IMR-90 (cell line): Measurements from ENCODE around the gene COG2. TPM values are rescaled to one million over a fixed set of nuclear protein-coding genes. Genes with fewer than 3 reads are reported as not detected.

ENCODE experiments used
- ATAC-seq: fragments of 200-7000 bp; cut with Tn5 transposase; 2 replicates; pipeline ENCODE4 v1.9.1; 2020; ENCODE audit warnings: low read depth, mild to moderate bottlenecking, moderate library complexity
- BruUV-seq: library from RNA; stranded (reverse); fragments of 400-500 nt; replicated peaks from 2 replicates; lab custom pipeline; 2021; lab: Mats Ljungman, UMichigan
- CTCF ChIA-PET: fragments of 300-600 bp; formaldehyde crosslinking; extraction: SDS; loops from one replicate; lab custom pipeline; 2021; ENCODE audit warnings: antibody characterized with exemption; lab: Yijun Ruan, JAX
- POLR2A ChIA-PET: fragments of 300-600 bp; sonication (Branson Sonifier 250); formaldehyde crosslinking; loops from one replicate; lab custom pipeline; 2022; ENCODE audit warnings: antibody characterized with exemption; ENCODE audit not compliant: unreplicated experiment; lab: Charles Lee
- DNase-seq: peaks from one replicate; pipeline ENCODE4 v3.0.0; 2013
- H2AFZ ChIP-seq: replicated peaks from 2 replicates; pipeline ENCODE3; 2013; ENCODE audit warnings: low read length, mild to moderate bottlenecking; ENCODE audit not compliant: poor library complexity
- H2AK5ac ChIP-seq: 2 replicates; pipeline ENCODE4 v1.6.1; 2013; ENCODE audit warnings: low read depth, low read length, inconsistent platforms
- H2AK9ac ChIP-seq: replicated peaks from 2 replicates; pipeline ENCODE3; 2013; ENCODE audit warnings: mild to moderate bottlenecking, low read depth, low read length, moderate library complexity; ENCODE audit not compliant: poor library complexity
- H2BK120ac ChIP-seq: 2 replicates; pipeline ENCODE4 v1.6.1; 2013; ENCODE audit warnings: low read depth, low read length, inconsistent platforms
- H2BK15ac ChIP-seq: 3 replicates; pipeline ENCODE4 v1.6.1; 2013; ENCODE audit warnings: low read depth, low read length, inconsistent platforms
- H2BK20ac ChIP-seq: 2 replicates; pipeline ENCODE4 v1.6.1; 2013; ENCODE audit warnings: low read depth, mild to moderate bottlenecking, inconsistent platforms, low read length, moderate library complexity
- H2BK5ac ChIP-seq: 2 replicates; pipeline ENCODE4 v1.6.1; 2013; ENCODE audit warnings: mild to moderate bottlenecking, low read depth, low read length, inconsistent platforms; ENCODE audit not compliant: poor library complexity, severe bottlenecking
- H3K14ac ChIP-seq: replicated peaks from 2 replicates; pipeline ENCODE4 v1.6.1; 2013; ENCODE audit warnings: low read depth, low read length, inconsistent platforms
- H3K18ac ChIP-seq: 2 replicates; pipeline ENCODE4 v1.6.1; 2013; ENCODE audit warnings: low read depth, low read length, control low read depth
- H3K23ac ChIP-seq: 2 replicates; pipeline ENCODE4 v1.6.1; 2013; ENCODE audit warnings: low read depth, low read length, inconsistent platforms
- H3K27ac ChIP-seq: 2 replicates; pipeline ENCODE4 v1.5.1; 2013; ENCODE audit warnings: mild to moderate bottlenecking, control low read depth, low read length; ENCODE audit not compliant: insufficient read depth
- H3K27me3 ChIP-seq: 2 replicates; pipeline ENCODE4 v1.6.1; 2013; ENCODE audit warnings: low read length; ENCODE audit not compliant: control insufficient read depth, insufficient read depth
- H3K36me3 ChIP-seq: 2 replicates; pipeline ENCODE4 v1.6.1; 2013; ENCODE audit warnings: low read length, mixed read lengths; ENCODE audit not compliant: control insufficient read depth, insufficient read depth
- H3K4ac ChIP-seq: 2 replicates; pipeline ENCODE4 v1.6.1; 2013; ENCODE audit warnings: low read depth, low read length, inconsistent platforms
- H3K4me1 ChIP-seq: 2 replicates; pipeline ENCODE4 v1.6.1; 2013; ENCODE audit warnings: low read length, mixed read lengths; ENCODE audit not compliant: control insufficient read depth, insufficient read depth
- H3K4me2 ChIP-seq: 2 replicates; pipeline ENCODE4 v1.6.1; 2013; ENCODE audit warnings: low read depth, mild to moderate bottlenecking, control low read depth, low read length, moderate library complexity
- H3K4me3 ChIP-seq: 2 replicates; pipeline ENCODE4 v1.5.1; 2013; ENCODE audit warnings: low read depth, mild to moderate bottlenecking, control low read depth, low read length, moderate library complexity; ENCODE audit not compliant: insufficient read depth
- H3K56ac ChIP-seq: 2 replicates; pipeline ENCODE4 v1.6.1; 2013; ENCODE audit warnings: low read length, inconsistent platforms; ENCODE audit not compliant: insufficient read depth; ENCODE audit errors: extremely low read depth
- H3K79me1 ChIP-seq, 2 experiments: 2 replicates each; pipeline ENCODE4 v1.6.1; 2013; ENCODE audit warnings: low read length in 2 of 2, inconsistent platforms in 1 of 2, low read depth in 1 of 2
- H3K9ac ChIP-seq: 2 replicates; pipeline ENCODE4 v1.6.1; 2013; ENCODE audit warnings: low read depth, low read length, control low read depth
- H3K9me1 ChIP-seq: 2 replicates; pipeline ENCODE4 v1.6.1; 2013; ENCODE audit warnings: low read length, inconsistent platforms; ENCODE audit not compliant: insufficient read depth
- H3K9me3 ChIP-seq: 2 replicates; pipeline ENCODE4 v1.6.1; 2013; ENCODE audit warnings: low read length; ENCODE audit not compliant: control insufficient read depth, insufficient read depth
- H4K20me1 ChIP-seq: 2 replicates; pipeline ENCODE4 v1.6.1; 2013; ENCODE audit warnings: low read length, inconsistent platforms; ENCODE audit not compliant: insufficient read depth
- H4K5ac ChIP-seq: 2 replicates; pipeline ENCODE4 v1.6.1; 2013; ENCODE audit warnings: mild to moderate bottlenecking, low read depth, low read length, control low read depth
- H4K8ac ChIP-seq, 2 experiments: 2 replicates each; pipeline ENCODE4 v1.6.1; 2013; ENCODE audit warnings: low read depth in 2 of 2, low read length in 2 of 2, control low read depth in 1 of 2, inconsistent platforms in 1 of 2
- H4K91ac ChIP-seq: 2 replicates; pipeline ENCODE4 v1.6.1; 2013; ENCODE audit warnings: low read depth, low read length, inconsistent platforms; ENCODE audit not compliant: insufficient read depth
- BHLHE40 ChIP-seq: fragments of 150-350 bp; IDR thresholded peaks from 2 replicates; pipeline ENCODE4 v1.6.1; 2016; ENCODE audit warnings: mild to moderate bottlenecking, low read depth, low read length
- CEBPB ChIP-seq: IDR thresholded peaks from 2 replicates; pipeline ENCODE4 v1.6.1; 2012; ENCODE audit warnings: low read depth, low read length, improper control_type of control experiment
- CHD1 ChIP-seq: IDR thresholded peaks from 2 replicates; pipeline ENCODE4 v1.6.1; 2012; ENCODE audit warnings: low read depth, low read length, improper control_type of control experiment
- FOS ChIP-seq: fragments of 150-350 bp; IDR thresholded peaks from 2 replicates; pipeline ENCODE4 v1.6.1; 2016; ENCODE audit warnings: low read depth, low read length
- MAFK ChIP-seq: IDR thresholded peaks from 2 replicates; pipeline ENCODE4 v1.6.1; 2012; ENCODE audit warnings: low read depth, low read length, improper control_type of control experiment
- MAZ ChIP-seq: IDR thresholded peaks from 2 replicates; pipeline ENCODE4 v1.6.1; 2012; ENCODE audit warnings: low read depth, mild to moderate bottlenecking, low read length, improper control_type of control experiment, moderate library complexity, borderline replicate concordance
- MXI1 ChIP-seq: IDR thresholded peaks from 2 replicates; pipeline ENCODE4 v1.6.1; 2012; ENCODE audit warnings: low read depth, mild to moderate bottlenecking, low read length, moderate library complexity, borderline replicate concordance
- NFE2L2 ChIP-seq: fragments of 150-350 bp; IDR thresholded peaks from 2 replicates; pipeline ENCODE4 v1.6.1; 2016; ENCODE audit warnings: low read depth, mild to moderate bottlenecking, low read length
- POLR2A ChIP-seq: IDR thresholded peaks from 2 replicates; pipeline ENCODE4 v1.6.1; 2012; ENCODE audit warnings: mild to moderate bottlenecking, low read depth, low read length
- RAD21 ChIP-seq: IDR thresholded peaks from 2 replicates; pipeline ENCODE4 v1.6.1; 2012; ENCODE audit warnings: low read length, improper control_type of control experiment
- RCOR1 ChIP-seq: IDR thresholded peaks from 2 replicates; pipeline ENCODE4 v1.6.1; 2012; ENCODE audit warnings: mild to moderate bottlenecking, low read length, improper control_type of control experiment; ENCODE audit not compliant: insufficient replicate concordance
- RFX5 ChIP-seq: IDR thresholded peaks from 2 replicates; pipeline ENCODE4 v1.8.0; 2012; ENCODE audit warnings: low read depth, mild to moderate bottlenecking, low read length, moderate library complexity
- SMC3 ChIP-seq: fragments of 150-350 bp; IDR thresholded peaks from 2 replicates; pipeline ENCODE4 v1.6.1; 2016; ENCODE audit warnings: low read depth, mild to moderate bottlenecking, antibody characterized with exemption, low read length, moderate library complexity
- WGBS, 2 experiments: methylation state at CpG; one replicate each; pipeline versions ENCODE4 v1.1.5 to v1.1.7; 2013; ENCODE audit warnings: missing lambda C conversion rate in 2 of 2; ENCODE audit not compliant: insufficient read length in 1 of 2; ENCODE audit errors: extremely low coverage in 2 of 2; 5-methylcytosine and 5-hydroxymethylcytosine counted together
- dilution Hi-C: fragments of 300-500 bp; cut with HindIII; formaldehyde crosslinking; loops from one replicate; pipeline ENCODE4 v1.14.3; 2018; ENCODE audit warnings: low sequenced_read_pairs; ENCODE audit not compliant: unreplicated experiment
- in situ Hi-C: fragments of 300-500 bp; cut with MboI; formaldehyde crosslinking; loops from 3 replicates; pipeline ENCODE4 v1.14.3; 2019; ENCODE audit warnings: low sequenced_read_pairs, inconsistent platforms, mixed read lengths
- intact Hi-C: fragments of 100-400 bp; cut with micrococcal nuclease; formaldehyde crosslinking; loops from 2 replicates; pipeline ENCODE4 v1.10.0; 2022
- polyA plus RNA-seq, 3 experiments: library from polyadenylated mRNA; depleted of rRNA; stranded (reverse); fragments of >200 nt; gene quantifications; 2 replicates each; pipeline ENCODE4 v1.2.3, GENCODE V29; 2012; ENCODE audit warnings: low replicate concordance in 1 of 3
- total RNA-seq: library from RNA; depleted of rRNA; stranded (reverse); fragments of >200 nt; gene quantifications from 2 replicates; pipeline ENCODE4 v1.2.3, GENCODE V29; 2012
- TF ChIP-seq, protein P1 (sequence below): conservative IDR thresholded peaks from 2 replicates; pipeline ENCODE4 v1.5.1; 2012; ENCODE audit warnings: mild to moderate bottlenecking, low read depth, low read length, improper control_type of control experiment
- TF ChIP-seq, protein P2 (sequence below): fragments of 150-350 bp; IDR thresholded peaks from 2 replicates; pipeline ENCODE4 v1.6.1; 2017; ENCODE audit warnings: mild to moderate bottlenecking, antibody characterized with exemption, low read length, low read depth
- TF ChIP-seq, protein P3 (sequence below): fragments of 150-350 bp; IDR thresholded peaks from 2 replicates; pipeline ENCODE4 v1.6.1; 2016; ENCODE audit warnings: low read depth, mild to moderate bottlenecking, low read length, moderate library complexity, borderline replicate concordance

The COG2 gene
- total and polyA plus RNA-seq, 2 of the 4 experiments (the other 2 are of a cell fraction) = 9.1 to 16.7 TPM

DNA sequence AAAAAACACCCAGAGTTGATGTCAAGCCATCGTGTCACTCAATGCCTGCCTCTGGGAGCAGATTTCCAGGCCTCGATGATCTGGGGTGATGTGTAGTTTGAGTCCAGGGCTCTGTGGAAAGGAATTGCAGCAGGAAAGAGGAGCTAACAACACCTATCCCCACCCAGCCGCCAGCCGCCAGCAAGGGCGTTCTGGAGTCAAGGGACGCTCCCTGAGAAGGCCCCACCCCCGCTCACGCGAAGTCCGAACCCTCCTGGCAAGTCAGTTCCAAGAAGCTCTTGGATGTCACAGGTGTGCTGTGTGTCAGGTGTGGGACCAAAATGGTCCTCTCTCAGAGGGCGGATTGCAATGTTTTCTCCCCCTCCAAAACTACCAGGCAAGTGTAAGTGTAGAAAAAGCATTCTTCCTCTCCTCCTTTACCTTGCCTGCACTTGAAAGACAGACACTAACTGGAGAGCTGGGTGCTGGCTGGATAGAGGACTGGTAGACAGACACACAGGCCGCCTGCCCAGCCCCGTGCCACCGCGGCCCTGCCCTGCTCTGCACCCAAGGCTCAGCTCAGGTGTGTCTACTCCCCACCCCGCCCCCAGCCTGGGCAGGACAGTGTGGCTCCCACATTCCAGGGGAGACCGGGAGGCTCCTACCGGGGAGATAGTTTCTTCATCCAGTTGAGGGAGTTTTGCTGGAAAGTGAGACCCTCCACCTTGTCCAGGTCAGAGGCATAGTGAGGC lies 63.2 kb downstream of the COG2 start:
- WGBS, 2 experiments = 93% methylated on average over 3 of the region's 18 CpGs; no CpG with 5 or more reads in 1 of the 2 experiments
- H3K4ac ChIP-seq = no peak overlapping the region
- H3K23ac ChIP-seq = no peak overlapping the region
- H2AK5ac ChIP-seq = no peak overlapping the region
- no peak overlapping the region for H3K56ac ChIP-seq
- DNase-seq (no peak), ATAC-seq (no peak)
- TF ChIP-seq RAD21 (no peak), BHLHE40 (no peak), MXI1 (no peak), MAZ (no peak), NFE2L2 (no peak), POLR2A (no peak), CEBPB (no peak), FOS (no peak), RFX5 (no peak), CHD1 (no peak), RCOR1 (no peak), SMC3 (no peak), MAFK (no peak)
- TF ChIP-seq, protein P1, sequence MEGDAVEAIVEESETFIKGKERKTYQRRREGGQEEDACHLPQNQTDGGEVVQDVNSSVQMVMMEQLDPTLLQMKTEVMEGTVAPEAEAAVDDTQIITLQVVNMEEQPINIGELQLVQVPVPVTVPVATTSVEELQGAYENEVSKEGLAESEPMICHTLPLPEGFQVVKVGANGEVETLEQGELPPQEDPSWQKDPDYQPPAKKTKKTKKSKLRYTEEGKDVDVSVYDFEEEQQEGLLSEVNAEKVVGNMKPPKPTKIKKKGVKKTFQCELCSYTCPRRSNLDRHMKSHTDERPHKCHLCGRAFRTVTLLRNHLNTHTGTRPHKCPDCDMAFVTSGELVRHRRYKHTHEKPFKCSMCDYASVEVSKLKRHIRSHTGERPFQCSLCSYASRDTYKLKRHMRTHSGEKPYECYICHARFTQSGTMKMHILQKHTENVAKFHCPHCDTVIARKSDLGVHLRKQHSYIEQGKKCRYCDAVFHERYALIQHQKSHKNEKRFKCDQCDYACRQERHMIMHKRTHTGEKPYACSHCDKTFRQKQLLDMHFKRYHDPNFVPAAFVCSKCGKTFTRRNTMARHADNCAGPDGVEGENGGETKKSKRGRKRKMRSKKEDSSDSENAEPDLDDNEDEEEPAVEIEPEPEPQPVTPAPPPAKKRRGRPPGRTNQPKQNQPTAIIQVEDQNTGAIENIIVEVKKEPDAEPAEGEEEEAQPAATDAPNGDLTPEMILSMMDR = no peak
- TF ChIP-seq, protein P2, sequence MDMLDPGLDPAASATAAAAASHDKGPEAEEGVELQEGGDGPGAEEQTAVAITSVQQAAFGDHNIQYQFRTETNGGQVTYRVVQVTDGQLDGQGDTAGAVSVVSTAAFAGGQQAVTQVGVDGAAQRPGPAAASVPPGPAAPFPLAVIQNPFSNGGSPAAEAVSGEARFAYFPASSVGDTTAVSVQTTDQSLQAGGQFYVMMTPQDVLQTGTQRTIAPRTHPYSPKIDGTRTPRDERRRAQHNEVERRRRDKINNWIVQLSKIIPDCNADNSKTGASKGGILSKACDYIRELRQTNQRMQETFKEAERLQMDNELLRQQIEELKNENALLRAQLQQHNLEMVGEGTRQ = no peak
- TF ChIP-seq, protein P3, sequence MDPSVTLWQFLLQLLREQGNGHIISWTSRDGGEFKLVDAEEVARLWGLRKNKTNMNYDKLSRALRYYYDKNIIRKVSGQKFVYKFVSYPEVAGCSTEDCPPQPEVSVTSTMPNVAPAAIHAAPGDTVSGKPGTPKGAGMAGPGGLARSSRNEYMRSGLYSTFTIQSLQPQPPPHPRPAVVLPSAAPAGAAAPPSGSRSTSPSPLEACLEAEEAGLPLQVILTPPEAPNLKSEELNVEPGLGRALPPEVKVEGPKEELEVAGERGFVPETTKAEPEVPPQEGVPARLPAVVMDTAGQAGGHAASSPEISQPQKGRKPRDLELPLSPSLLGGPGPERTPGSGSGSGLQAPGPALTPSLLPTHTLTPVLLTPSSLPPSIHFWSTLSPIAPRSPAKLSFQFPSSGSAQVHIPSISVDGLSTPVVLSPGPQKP = no peak
- H2BK5ac ChIP-seq = no peak overlapping the region
- no peak overlapping the region for H3K14ac ChIP-seq
- no peak overlapping the region for H3K9ac ChIP-seq
- no peak overlapping the region for H3K18ac ChIP-seq
- no peak overlapping the region for H3K27ac ChIP-seq
- H3K4me2 ChIP-seq = no peak overlapping the region
- ChIA-PET CTCF (no interaction called here), POLR2A (no interaction called here)
- H4K8ac ChIP-seq = no peak overlapping the region
- H3K9me1 ChIP-seq = no peaks in the 10 kb centered on the region
- H3K4me3 ChIP-seq = no peak overlapping the region
- intact Hi-C loops (no loop called here), in situ Hi-C loops (no loop called here), dilution Hi-C loops (no loop called here)
- BruUV-seq = no TSS peak
- no peaks in the 10 kb centered on the region for H4K20me1 ChIP-seq
- no peak overlapping the region for H4K5ac ChIP-seq
- no peaks in the 10 kb centered on the region for H3K4me1 ChIP-seq
- peak overlapping the region; percentile 19 for H2AK9ac ChIP-seq
- H2BK20ac ChIP-seq = no peak overlapping the region
- no peak overlapping the region for H4K91ac ChIP-seq
- H3K36me3 ChIP-seq = no peaks in the 10 kb centered on the region
- peaks cover 6% of the 10 kb centered on the region for H3K27me3 ChIP-seq
- H3K9me3 ChIP-seq = no peaks in the 10 kb centered on the region
- H2BK120ac ChIP-seq = no peak overlapping the region
- no peak overlapping the region for H2AFZ ChIP-seq
- no peaks in the 10 kb centered on the region for H3K79me1 ChIP-seq
- no peak overlapping the region for H2BK15ac ChIP-seq
